Measurements from ENCODE around the gene ANXA10.

The ANXA10 gene

GRCh38 chr4:168177546-168178149 lies 85.3 kb downstream of the ANXA10 start:
- CTCF ChIA-PET: no interaction called here
- POLR2A ChIA-PET (ENCODE audit: low non-redundant PET): no interaction called here
- DNase-seq (ENCODE audit: low spot score): no peak

DNA sequence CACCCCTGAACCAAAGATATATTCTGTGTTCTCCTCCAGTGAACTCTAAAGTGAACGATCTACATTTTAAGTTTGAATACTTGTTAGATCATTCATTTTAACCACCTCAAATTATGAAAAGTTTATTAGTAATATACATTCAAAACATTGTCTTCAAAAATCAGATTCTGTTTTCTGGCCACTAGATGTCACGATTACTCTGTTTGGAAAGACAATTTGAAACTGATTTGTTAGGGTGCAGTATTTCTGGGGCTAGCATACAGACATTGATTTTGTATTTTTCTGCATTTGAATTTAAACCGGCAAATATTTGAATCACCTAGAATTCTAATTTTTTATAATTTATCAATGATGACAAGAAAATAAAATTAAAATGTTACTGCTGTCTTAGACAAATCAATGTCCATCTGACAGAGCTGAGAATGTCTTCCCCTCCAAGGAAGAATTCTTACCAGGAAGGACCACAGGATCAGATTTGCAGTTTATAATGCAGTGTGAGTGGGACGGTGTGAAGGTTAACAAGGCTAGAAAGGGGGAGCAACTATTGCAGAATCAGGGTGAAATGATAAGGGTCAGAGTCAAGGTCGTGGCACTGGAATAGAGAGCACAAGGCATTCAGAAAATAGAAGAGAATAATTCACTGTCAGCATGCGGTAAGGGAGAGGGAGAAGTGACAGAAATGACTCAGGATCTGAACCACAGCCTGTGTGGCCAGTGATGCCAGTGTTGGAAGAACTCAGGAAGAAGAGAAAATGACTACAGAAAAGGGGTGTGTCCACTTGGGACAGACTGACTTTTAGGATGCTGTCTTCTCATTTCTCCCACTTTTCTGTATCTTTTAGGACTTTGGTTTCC lies 91.6 kb downstream of the ANXA10 start:
- ChIA-PET CTCF (interaction anchor here (0.7 kb wide), 1 partner anchor 1015 kb away, joined by 3 read pairs; no protein-coding TSS in a partner anchor), POLR2A (ENCODE audit: low non-redundant PET) (no interaction called here)

More at GRCh38 chr4:168177546-168178149, 85.3 kb downstream of the ANXA10 start:
- H3K27ac ChIP-seq: no peak overlapping the region
- TF ChIP-seq, protein P1, sequence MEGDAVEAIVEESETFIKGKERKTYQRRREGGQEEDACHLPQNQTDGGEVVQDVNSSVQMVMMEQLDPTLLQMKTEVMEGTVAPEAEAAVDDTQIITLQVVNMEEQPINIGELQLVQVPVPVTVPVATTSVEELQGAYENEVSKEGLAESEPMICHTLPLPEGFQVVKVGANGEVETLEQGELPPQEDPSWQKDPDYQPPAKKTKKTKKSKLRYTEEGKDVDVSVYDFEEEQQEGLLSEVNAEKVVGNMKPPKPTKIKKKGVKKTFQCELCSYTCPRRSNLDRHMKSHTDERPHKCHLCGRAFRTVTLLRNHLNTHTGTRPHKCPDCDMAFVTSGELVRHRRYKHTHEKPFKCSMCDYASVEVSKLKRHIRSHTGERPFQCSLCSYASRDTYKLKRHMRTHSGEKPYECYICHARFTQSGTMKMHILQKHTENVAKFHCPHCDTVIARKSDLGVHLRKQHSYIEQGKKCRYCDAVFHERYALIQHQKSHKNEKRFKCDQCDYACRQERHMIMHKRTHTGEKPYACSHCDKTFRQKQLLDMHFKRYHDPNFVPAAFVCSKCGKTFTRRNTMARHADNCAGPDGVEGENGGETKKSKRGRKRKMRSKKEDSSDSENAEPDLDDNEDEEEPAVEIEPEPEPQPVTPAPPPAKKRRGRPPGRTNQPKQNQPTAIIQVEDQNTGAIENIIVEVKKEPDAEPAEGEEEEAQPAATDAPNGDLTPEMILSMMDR (conservative IDR thresholded peaks at IDR 0.05; ENCODE audit: low read depth): no peak

DNA sequence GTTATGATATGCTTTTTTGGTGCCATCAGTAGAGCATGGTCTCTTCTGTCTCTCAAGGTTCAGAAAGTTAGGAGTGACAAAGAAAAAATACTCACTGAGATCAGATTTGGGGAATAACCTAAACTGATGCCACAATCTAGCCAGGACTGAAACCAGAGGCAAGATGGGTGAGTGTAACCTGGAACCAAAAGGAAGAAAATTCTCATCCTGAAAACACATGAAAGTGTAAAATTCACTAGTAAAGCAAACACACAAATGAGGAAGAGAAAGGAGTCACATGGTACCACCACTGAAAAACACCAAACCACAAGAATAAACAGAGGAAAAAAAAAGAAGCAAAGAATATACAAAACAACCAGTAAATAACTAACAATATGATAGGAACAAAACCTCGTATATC lies 96.4 kb downstream of the ANXA10 start:
- TF ChIP-seq, protein P1 (conservative IDR thresholded peaks at IDR 0.05; ENCODE audit: low read depth): no peak
- ChIA-PET CTCF (no interaction called here), POLR2A (ENCODE audit: low non-redundant PET) (no interaction called here)
- DNase-seq (ENCODE audit: low spot score): no peak
- no peak overlapping the region for H3K27ac ChIP-seq

More for the DNA sequence above, 91.6 kb downstream of the ANXA10 start:
- TF ChIP-seq, protein P1 (conservative IDR thresholded peaks at IDR 0.05; ENCODE audit: low read depth): peak; percentile 78
- H3K27ac ChIP-seq: no peak overlapping the region
- DNase-seq (ENCODE audit: low spot score): peak; percentile 28

GRCh38 chr4:168197926-168198325 lies 105.6 kb downstream of the ANXA10 start:
- CTCF ChIA-PET: no interaction called here
- no peak overlapping the region for H3K27ac ChIP-seq
- POLR2A ChIA-PET (ENCODE audit: low non-redundant PET): no interaction called here
- TF ChIP-seq, protein P1 (conservative IDR thresholded peaks at IDR 0.05; ENCODE audit: low read depth): no peak
- DNase-seq (ENCODE audit: low spot score): no peak

DNA sequence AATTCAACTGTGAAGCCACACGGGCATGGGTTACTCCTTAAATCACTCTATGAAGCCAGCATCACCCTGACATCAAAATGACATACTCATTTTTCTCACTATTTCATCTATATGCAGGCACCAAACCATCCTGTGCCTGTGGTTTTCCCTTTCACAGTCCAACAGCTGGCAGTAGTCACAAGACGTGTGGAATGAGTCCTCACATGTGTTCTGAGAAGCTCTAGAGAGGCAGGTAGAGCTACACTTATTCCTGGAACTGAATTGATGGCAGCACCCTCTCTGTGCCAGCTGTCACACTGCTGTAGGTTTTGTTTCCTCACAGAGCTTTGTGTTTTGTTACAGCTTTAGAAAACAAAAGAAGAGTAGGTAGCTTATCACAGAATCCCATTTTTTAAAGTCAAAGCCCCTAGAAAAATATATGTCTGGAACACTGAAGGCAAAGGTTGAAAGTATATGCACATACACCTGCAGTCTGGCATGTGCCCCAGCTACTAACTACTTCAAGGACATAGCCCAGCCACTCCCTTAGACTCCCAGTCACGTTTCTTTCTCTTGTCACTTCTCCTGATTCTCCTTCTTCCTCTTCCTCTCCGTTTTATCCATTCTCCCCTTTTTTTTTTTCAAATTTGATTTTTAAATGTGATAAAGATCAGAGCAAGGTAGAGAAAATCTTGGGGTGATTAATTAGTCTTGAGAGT lies 107.1 kb downstream of the ANXA10 start:
- TF ChIP-seq, protein P1 (conservative IDR thresholded peaks at IDR 0.05; ENCODE audit: low read depth): no peak
- CTCF ChIA-PET: no interaction called here
- DNase-seq (ENCODE audit: low spot score): no peak
- POLR2A ChIA-PET (ENCODE audit: low non-redundant PET): no interaction called here
- H3K27ac ChIP-seq: no peak overlapping the region

DNA sequence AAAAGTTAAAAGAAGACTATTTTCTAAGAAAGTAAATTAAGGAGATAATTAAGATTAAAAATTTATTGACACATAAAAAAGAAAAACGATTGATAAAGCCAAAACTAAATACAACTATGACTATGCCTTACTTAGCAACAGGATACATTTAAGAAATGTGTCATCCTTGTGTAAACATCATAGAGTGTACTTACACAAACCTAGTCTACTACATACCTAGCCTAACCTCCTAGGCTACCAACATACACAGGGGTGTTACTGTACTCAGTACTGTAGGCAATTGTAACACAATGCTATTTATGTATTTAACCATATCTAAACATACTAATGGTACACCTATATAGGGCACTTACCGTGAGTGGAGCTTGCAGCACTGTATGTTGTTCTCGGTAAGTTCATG lies 108.3 kb downstream of the ANXA10 start:
- no peak for DNase-seq (ENCODE audit: low spot score)
- POLR2A ChIA-PET (ENCODE audit: low non-redundant PET): no interaction called here
- TF ChIP-seq, protein P1 (conservative IDR thresholded peaks at IDR 0.05; ENCODE audit: low read depth): no peak
- CTCF ChIA-PET: interaction anchor here (0.7 kb wide), 1 partner anchor 1832 kb away, joined by 3 read pairs; no protein-coding TSS in a partner anchor
- H3K27ac ChIP-seq: no peak overlapping the region

Measured in RWPE1 (cell line).